HG03558 (cell line): ENCODE data around the gene HAO2.
"Not testable (repeated sequence)": the region's sequence is repeated elsewhere in the genome, so short reads cannot be mapped to it uniquely, and the experiment has no call there.

ENCODE experiments used
- ATAC-seq: cut with Tn5 transposase; IDR thresholded peaks from one replicate; pipeline ENCODE4 v1.9.1; 2021; ENCODE audit warnings: moderate number of reproducible peaks; ENCODE audit not compliant: unreplicated experiment; ENCODE audit errors: extremely low read depth

The HAO2 gene

DNA sequence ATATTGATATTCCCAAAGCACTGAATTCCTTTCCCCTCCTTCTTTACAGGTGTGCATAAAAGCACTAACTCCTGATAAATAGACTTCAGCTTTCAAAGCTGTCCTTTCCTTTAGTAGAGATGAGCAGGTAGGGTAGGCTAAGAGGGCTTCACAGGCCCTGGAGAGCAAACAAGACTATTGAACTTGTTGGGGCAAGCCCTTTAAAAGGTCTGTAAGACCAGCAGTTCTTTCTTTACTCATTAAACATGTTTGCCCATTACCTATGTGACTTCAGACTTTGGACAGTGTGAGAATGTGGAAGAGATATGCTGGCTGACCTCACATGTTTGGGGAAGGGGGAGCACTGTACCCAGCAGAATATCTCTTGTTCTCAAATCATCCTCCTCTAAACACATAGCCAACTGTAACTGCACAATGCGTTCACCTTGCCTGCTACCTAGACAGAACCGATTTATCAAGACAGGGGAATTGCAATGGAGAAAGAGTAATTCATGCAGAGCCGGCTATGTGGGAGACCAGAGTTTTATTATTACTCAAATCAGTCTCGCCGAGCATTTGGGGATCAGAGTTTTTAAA, 27.1 kb upstream of the HAO2 start:
- ATAC-seq: no peak

DNA sequence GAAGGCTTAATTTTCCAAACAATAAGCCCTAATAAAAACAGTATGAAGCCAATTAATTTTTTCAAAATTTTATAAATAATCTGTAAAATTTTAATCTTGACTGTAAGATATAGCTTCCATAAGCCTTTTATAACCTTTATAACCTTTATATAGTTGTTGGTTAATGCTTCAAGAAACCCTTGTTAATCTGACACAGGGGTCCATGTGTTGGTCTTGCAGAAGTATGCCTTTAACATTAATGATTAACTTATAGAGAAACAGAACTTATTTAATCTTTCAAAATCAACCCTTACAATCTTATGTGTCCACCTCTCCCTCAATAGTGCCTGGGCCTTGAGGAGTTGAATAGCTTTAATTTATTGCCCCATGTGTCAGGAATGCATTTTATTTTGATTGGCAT, 23.2 kb upstream of the HAO2 start:
- ATAC-seq: no peak

DNA sequence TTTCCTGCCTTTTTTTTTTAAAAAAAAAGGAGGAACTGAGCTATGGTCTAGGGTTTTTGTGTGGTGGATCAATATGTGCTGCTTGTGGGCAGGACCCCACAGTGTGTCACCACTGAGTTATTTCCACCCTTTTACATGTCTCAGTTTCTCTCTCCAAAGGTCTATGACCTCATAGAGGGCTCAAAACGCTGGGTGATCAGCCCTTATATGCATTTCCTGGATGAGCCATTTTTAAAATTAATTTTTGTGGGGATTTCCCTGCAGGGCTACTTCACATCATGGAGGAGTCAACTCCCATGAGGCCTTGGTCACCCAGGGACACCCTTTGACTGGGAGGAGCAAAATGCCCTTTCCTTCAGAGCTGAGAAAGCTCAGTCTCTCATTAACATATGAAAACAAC, 20.7 kb upstream of the HAO2 start:
- ATAC-seq: peak; percentile 78

DNA sequence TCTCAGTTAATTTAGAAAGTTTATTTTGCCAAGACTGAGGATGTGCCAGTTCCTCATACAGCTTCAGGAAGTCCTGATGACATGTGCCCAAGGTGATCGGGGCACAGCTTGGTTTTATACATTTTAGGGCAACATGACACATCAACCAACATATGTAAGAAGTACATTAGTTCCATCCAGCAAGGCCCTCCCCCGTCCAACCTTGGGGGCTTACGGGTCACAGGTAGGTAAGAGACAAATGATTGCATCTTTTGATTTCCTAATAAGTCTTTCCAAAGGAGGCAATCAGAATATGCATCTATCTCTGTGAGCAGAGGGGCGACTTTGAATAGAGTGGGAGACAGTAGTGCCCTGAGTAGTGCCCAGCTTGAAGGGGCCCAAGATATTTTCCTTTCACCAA, 19.6 kb upstream of the HAO2 start:
- no peak for ATAC-seq

DNA sequence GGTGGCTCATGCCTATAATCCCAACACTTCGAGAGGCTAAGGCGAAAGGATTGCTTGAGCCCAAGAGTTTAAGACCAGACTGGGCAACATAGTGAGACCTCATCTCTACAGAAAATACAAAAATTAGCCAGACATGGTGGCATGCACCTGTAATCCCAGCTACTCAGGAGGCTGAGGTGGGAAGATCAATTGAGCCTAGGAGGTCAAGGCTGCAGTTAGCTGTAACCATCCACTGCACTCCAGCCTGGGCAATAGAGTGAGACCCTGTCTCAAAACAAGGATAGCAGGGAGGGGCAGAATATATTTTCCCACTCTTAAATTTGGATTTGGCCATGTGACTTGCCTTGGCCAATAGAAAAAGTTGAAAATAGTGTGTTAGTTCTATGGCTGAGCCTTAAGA, 17.7 kb upstream of the HAO2 start:
- not testable (repeated sequence) for ATAC-seq

DNA sequence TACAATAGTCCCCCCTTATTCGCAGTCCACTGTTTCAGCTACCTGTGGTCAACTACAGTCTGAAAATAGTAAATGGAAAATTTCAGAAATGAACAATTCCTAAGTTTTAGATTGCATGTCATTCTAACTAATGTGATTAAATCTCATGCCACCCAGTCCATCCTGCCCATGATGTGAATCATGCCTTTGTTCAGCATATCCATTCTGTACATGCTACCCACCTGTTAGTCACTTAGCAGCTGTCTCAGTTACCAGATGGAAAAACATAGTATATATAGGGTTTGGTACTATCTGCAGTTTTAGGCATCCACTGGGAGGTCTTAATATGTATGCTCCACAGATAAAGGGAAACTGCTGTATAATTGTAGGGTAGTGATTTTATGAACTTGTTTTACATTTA, 16.6 kb upstream of the HAO2 start:
- no peak for ATAC-seq

DNA sequence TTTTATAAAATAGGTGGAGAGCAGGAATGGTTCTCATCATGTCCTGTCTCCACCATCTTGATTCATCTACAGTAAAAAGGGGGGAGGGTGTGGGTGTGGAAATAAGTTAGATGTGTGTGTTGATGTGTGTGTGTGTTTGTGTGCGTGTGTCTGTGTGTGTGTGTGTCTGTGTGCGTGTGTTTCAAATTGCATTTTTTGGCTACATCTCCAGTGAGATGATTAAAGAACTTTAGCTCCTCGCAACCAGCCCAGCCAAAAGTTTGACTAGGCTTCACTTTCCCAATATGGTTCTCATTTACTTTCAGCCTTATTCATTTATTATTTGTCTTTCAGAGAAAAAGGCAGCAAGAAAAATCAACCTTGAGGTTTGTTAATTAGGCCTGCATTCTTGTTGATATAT, 14.7 kb upstream of the HAO2 start:
- no peak for ATAC-seq

DNA sequence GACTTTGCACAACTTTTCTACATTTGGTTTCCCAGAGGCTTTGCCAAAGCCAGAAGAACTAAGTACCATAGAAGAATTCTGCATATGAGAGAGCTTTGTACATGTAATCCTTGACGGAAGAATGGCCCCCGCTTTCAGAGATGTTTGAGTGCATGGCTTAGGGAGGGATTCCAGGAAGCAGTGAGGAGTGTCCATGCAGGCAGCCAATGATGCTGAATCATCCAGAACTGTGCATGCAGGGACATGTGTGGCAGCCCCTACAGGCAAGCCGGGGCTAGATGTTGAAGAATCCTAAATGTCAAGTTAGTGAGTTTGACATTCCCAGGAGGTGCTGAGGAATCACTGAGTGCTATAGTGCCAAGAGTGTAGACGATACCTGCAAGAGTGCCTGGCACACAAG, 9.9 kb upstream of the HAO2 start:
- no peak for ATAC-seq

DNA sequence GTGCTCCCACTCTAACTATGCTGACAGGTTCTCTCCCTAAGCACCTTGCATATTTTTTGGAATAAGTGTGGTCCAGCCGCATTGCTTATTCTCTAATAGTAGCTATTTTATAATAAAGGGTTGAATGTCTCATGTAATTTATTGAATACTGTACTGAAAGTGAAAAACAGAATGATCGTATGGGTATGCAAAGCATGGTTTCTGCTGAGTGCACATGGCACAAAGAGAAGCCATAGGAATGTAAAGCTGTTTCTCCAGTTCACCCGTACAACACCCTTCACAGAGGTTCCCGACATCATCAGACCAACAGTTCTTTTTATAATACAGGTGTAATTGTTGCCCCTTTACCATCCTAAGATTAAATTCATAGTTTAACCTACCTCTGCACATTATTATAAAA, 8.9 kb upstream of the HAO2 start:
- ATAC-seq: no peak

DNA sequence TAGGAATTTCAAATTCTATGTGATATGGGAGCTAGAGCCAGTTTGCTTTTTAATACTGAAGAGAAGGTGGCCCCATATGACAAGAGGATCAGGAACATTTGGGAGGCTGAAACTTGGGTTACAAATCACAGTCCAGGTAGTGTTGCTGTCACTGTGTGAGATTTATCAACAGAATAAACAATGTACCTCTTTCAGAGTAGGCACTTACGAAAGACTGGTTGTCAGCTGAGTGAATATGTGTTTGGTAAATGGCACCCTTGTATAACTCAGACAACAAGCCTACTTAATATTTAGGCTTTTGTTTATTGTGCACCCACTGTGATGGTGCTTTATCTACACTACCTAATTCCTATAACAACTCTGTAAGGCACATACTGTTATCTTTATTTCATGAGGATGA, 7.4 kb upstream of the HAO2 start:
- no peak for ATAC-seq

DNA sequence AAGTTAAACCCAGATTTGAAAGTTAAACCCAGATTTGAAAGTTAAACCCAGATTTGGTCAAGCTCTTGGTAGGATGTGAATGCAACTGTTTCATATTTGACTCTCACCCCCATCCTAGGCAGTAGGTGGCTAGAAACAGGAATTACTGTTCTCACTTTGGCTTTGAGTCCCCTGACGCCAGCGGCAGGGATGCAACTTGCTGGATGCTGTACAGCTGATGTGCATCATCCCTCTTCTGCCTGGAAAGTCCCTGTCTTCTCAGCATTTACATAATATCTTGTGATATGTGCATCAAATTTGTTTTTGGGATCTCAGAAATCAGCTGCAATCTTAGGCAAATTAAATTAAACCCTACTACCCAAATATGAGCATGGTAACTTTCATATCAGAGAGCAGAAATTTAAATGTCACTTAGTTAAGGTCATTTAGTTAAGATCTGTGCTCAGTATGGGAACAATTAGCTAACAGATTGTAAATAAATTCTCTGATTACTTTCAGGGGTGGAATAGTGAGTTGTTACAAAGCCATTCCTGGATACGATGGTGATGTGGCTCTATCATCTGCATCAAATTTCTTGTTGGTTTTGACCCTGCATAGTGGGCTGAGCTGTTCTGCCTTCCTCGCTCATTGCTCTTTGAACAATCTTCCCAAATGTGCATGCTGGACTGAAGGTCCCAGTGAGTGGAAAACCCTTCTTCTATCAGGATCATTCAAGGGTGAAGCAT, 6.8 kb upstream of the HAO2 start:
- ATAC-seq: no peak

DNA sequence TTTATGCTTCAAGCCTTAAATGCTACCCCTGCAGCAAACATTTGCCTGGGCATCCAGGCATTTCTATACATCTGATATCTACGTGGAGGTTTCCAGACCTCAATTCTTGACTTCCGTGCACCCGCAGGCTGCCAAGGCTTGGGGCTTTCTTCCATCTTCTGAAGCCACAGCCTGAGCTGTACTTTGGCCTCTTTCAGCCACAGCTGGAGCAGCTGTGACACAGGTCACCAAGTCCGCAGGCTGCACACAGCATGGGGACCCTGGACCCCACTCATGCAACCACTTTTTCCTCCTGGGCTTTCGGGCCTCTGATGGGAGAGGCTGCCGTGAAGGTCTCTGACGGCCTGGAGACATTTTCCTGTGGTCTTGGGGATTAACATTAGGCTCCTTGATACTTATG, 5.4 kb upstream of the HAO2 start:
- ATAC-seq: no peak

DNA sequence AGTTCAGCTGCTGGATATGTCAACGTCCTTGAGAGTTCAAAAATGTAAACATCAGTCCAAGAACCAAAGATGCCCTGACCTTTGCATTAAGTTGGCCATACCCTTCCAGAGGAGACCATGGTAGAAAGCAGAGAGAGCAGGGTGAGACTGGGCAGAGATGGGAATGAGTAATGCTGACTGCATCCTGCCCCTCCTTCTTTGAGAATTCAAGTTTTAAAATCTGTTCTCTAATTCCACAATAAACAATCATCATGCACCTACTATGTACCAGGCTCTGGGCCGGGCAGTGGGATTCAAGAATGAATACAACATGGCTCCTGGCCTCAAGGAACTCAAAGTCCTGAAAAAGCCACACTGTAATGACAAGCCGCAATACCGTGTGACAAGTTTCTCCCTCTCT, 3.9 kb upstream of the HAO2 start:
- ATAC-seq: no peak

DNA sequence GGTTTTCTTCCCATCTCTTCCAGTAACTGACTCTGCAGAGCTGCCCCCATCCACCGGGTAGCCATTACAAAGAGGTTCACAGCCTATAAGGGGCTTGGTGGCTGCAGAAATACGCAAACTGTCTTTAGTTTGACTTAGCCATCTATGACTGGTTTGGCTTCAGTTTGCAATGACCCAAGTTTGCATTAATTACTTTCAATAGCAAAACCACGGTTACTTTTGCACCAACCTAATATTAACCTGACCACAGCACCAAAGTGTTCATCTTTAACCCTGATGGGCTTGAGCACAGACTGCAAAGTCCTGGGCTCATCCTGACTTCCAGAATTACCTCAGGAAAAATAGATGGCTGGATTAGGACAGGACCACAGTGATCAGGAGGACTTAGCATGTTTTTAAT, 2.2 kb upstream of the HAO2 start:
- ATAC-seq: no peak

DNA sequence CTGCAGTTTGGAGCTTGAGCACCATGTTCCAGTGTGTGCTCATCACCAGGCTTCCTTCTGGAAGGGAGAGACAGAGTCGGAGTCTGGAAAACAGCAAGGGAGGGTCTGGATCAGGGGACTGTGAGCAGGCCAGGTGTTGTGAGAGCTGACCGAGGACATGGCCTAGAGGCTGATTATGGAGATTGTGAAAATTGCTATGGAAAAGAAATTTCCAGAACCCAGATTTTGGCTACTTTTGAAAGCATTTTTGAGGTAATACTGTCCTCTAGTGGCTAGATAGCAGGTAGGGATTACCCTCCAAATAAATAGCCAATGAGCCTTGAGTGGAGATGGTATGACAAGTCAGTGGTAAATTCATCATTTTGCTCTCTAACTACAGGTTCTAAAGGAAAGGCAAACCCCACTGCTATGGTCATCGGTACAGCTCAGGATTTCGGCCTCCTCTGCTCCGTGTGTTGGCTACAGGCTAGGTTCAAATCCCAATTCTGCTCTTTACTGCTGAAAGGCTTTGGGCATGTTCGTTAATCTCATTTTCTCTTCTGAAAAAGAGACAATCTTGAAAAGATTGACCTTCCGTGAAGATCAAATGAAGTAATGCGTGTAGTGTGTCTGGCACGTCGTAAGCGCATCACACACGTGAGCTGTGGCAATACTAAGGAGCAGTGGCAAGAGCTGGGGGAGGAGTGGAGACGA, 1.0 kb upstream of the HAO2 start:
- no peak for ATAC-seq

DNA sequence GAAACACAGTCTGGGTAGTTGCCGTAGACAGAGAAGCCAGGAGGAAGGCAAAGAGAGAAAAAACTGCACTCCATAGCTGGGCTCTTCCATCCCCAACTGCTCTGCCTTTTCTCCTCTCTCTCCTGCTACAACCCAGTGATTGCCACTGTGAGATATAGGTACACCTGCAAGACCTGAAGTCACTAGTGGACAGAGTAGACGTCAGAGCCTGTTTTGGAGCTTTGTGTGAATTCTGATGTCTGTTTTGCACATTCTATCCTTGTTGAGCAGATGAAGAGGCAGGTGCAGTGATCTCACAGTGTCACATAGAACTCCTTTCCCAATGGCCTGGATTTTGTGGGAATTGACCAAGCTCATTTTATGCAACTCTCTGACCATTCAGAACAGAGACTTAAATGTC, 2.2 kb downstream of the HAO2 start:
- no peak for ATAC-seq

DNA sequence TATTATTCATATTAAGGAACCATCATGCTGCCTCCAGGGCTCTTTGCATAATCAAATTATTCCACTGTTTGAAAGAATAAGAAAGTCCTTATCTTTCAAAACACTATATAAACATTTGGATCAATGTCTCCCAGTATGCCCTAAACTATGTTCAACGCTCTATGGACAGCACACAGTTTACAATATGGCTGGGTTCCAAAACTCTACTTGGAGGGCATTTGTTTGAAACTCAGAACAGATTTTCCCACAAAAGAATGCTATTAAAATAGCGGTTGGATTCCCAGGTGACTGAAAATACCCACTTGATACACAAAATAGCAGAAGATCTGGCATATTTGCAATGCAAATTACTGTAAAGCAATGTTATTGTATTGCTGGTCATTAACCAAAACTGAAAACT, 3.2 kb downstream of the HAO2 start:
- no peak for ATAC-seq

DNA sequence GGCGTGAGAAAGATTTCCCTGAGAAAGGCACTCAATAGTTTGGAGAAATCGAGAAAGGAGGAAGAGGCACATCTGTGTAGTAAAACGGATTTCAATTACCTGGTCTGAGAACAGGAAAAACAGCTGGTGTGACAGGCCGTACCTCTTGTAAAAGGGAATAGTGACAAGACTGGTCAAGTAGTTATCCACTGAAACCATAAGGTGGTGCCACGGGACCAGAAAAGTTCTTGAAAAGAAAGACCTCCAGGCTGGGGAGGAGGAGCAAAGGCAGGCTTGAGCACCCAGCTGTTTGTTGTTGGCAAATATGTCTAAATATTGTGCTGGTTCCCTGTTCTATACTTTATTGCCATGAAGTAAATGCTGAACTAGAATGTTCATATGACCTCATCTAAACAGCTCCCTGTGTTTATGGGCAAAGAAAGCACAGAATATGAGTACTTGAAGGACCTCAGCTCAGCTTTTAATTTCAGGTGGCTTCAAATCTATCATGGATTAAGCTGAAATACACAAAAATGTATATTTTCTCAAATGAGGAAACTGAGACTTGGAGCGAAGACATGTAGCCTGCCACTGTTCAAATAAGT, 4.0 kb downstream of the HAO2 start:
- peak; percentile 51 for ATAC-seq

DNA sequence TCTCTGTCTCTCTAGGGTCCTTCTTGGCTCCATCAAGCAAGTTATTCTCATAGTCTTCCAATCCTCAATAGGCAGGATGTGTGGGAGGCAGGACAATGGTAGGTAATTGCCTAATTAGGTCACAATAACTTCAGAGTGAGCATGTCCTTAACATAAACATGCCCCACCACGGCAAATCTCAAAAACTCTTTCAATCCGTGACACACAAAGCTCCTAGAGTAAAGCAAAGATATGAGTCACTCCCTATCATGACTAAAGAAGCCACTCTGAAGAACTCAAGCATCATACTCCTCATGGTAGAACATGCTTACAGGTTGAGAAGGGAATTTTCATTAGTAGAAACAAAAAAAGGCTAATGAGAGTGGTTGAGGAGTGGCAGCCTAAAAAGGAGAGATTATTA, 4.9 kb downstream of the HAO2 start:
- peak; percentile 41 for ATAC-seq

DNA sequence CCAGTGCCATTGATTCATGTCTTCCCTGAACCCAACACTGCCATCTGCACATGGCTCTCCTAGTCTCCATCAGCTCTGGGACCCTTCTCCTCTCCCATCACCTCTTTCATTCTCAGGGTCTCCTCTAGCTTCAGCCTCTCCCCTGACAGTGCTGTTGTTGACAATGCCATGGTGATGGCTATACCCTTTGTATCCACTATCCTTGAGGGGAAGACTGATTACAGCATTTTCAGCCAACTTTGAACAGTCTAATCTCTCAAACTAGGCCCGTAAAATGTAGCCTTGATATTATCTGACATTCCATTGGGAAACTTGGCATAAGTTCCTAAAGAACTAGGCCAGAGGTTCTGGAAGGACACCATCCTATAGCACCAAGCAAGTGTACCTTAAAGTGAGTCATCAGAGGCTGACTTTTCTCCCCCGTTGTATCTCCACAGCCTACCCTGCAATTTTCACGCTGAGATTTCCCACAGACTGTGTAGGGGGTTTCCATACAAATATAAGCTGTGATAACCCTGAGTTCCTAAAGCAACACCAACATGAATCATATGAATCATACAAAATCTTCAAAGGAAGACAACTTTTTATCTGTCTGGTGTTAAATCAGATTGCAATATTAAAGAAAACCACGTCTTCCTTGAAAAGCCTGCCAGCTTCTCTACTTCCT, 5.8 kb downstream of the HAO2 start:
- ATAC-seq: no peak

DNA sequence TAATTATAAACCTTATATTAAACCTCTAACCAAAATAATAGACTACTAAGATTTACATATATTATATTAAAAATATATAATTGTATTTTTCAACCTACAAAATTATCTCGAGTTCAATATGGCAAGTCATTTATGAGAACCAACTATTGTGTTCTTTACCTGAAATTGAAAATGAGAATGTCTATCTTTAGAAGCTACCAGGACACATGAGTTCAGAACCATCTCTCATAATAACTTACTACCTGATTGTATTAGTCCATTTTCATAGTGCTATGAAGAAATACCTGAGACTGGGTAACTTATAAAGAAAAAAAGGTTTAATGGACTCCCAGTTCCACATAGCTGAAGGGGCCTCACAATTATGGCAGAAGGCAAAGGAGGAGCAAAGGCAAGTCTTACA, 6.8 kb downstream of the HAO2 start:
- no peak for ATAC-seq
